Common myeloid progenitor, CD34-positive (primary cell): ENCODE data around the gene MDM2.

ENCODE experiments used
- CTCF ChIA-PET: fragments of 350-600 bp; sonication (Branson Sonifier 250); formaldehyde crosslinking; loops from one replicate; lab custom pipeline; 2021; ENCODE audit warnings: antibody characterized with exemption; lab: Charles Lee
- POLR2A ChIA-PET: fragments of 350-600 bp; sonication (Branson Sonifier 250); formaldehyde crosslinking; loops from one replicate; lab custom pipeline; 2021; ENCODE audit warnings: antibody characterized with exemption; lab: Charles Lee
- DNase-seq, 3 donors: peaks; one replicate each; pipeline versions ENCODE4 v3.0.0 to v3.0.0-alpha.2; 2013
- H3K27ac ChIP-seq, 2 experiments: 1 replicate in 1 of 2; 2 replicates in 1 of 2; pipeline ENCODE4 v1.7.0; 2013; ENCODE audit warnings: inconsistent platforms in 2 of 2, low read length in 2 of 2, mild to moderate bottlenecking in 2 of 2, low read depth in 1 of 2, moderate library complexity in 1 of 2; ENCODE audit not compliant: severe bottlenecking in 2 of 2, insufficient read depth in 1 of 2, poor library complexity in 1 of 2
- H3K27me3 ChIP-seq, 5 experiments: replicated peaks in 2 of 5; 1 replicate in 3 of 5; 2 replicates in 2 of 5; pipeline versions ENCODE4 v1.6.1 to v1.7.0; 2013; ENCODE audit warnings: low read length in 4 of 5, mild to moderate bottlenecking in 2 of 5, moderate library complexity in 2 of 5, inconsistent platforms in 1 of 5; ENCODE audit not compliant: insufficient read depth in 5 of 5, control insufficient read depth in 4 of 5
- H3K36me3 ChIP-seq, 4 experiments: 1 replicate in 2 of 4; 2 replicates in 2 of 4; pipeline versions ENCODE4 v1.6.1 to v1.7.0; 2013; ENCODE audit warnings: low read length in 3 of 4, control low read depth in 1 of 4, mild to moderate bottlenecking in 1 of 4; ENCODE audit not compliant: control insufficient read depth in 4 of 4, insufficient read depth in 4 of 4
- H3K4me1 ChIP-seq, 4 experiments: 1 replicate in 3 of 4; 2 replicates in 1 of 4; pipeline versions ENCODE4 v1.6.1 to v1.7.1; 2013; ENCODE audit warnings: low read length in 3 of 4, mild to moderate bottlenecking in 3 of 4, control low read depth in 1 of 4, inconsistent platforms in 1 of 4, moderate library complexity in 1 of 4; ENCODE audit not compliant: control insufficient read depth in 4 of 4, insufficient read depth in 4 of 4; ENCODE audit errors: control extremely low read depth in 1 of 4
- H3K4me3 ChIP-seq, 7 experiments: 1 replicate in 4 of 7; 2 replicates in 3 of 7; pipeline versions ENCODE4 v1.5.1 to v1.7.0; 2013; ENCODE audit warnings: mild to moderate bottlenecking in 7 of 7, low read length in 6 of 7, moderate library complexity in 6 of 7, inconsistent platforms in 2 of 7, low read depth in 2 of 7, control low read depth in 1 of 7; ENCODE audit not compliant: insufficient read depth in 4 of 7, control insufficient read depth in 1 of 7; ENCODE audit errors: extremely low read depth in 1 of 7
- H3K9me3 ChIP-seq, 5 experiments: 1 replicate in 4 of 5; 2 replicates in 1 of 5; pipeline versions ENCODE4 v1.6.1 to v1.7.1; 2013; ENCODE audit warnings: low read length in 4 of 5, mild to moderate bottlenecking in 2 of 5, inconsistent platforms in 1 of 5, low read depth in 1 of 5, moderate library complexity in 1 of 5; ENCODE audit not compliant: control insufficient read depth in 4 of 5, insufficient read depth in 2 of 5; ENCODE audit errors: control extremely low read depth in 1 of 5
- WGBS: methylation state at CpG from one replicate; pipeline ENCODE4 v1.1.5; 2013; ENCODE audit not compliant: insufficient coverage; 5-methylcytosine and 5-hydroxymethylcytosine counted together

The MDM2 gene

GRCh38 chr12:68880660-68881325 is 72.8 kb downstream of the MDM2 start:
- Histone ChIP-seq H3K27me3 (no peaks in the 10 kb centered on the region), H3K4me1 (peaks cover 0 to 7% (median 4%) of the 10 kb centered on the region in 4 experiments), H3K9me3 (peaks cover 0 to 10% (median 3%) of the 10 kb centered on the region in 5 experiments), H3K36me3 (no peaks in the 10 kb centered on the region), H3K4me3 (no peak overlapping the region), H3K27ac (no peak overlapping the region)
- WGBS: 96% methylated on average over 4 of the region's 5 CpGs
- DNase-seq: no peak
- ChIA-PET CTCF (no interaction called here), POLR2A (interaction anchor here (0.6 kb wide), 1 partner anchor 457 kb away, joined by 3 read pairs; no protein-coding TSS in a partner anchor)

DNA sequence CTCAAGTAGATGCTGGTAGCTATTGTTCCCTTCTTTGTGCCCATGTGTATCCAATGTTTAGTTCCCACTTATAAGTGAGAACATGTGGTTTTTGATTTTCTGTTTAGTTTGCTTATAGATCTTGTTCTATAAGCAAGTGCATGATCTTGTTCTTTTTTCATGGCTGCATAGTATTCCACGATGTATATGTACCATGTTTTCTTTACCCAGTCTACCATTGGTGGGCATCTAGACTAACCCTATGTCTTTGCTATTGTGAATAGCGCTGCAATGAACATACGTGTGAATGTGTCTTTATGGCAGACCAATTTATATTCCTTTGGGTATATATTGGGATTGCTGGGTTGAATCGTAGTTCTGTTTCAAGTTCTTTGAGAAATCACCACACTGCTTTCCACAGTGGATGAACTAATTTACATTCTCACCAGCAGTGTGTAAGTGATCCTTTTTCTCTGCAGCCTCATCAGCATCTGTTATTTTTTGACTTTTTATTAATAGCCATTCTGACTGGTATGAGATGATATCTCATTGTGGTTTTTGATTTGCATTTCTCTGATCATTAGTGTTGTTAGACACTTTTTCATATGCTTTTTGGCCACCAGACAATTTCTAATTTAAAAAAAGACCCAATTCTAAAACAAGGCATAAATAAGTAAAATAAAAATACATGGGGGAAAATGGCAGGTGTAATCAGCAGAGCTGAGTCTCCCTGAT is 74.4 kb downstream of the MDM2 start:
- H3K27me3 ChIP-seq: no peaks in the 10 kb centered on the region
- H3K9me3 ChIP-seq: peaks cover 0 to 10% (median 3%) of the 10 kb centered on the region in 5 experiments
- ChIA-PET POLR2A (interaction anchor here (1.0 kb wide), 1 partner anchor 21 kb away, joined by 3 read pairs; no protein-coding TSS in a partner anchor), CTCF (no interaction called here)
- H3K4me3 ChIP-seq: no peak overlapping the region
- no peaks in the 10 kb centered on the region for H3K36me3 ChIP-seq
- no CpG with 5 or more reads among the region's 4 CpGs for WGBS
- no peak overlapping the region for H3K27ac ChIP-seq
- H3K4me1 ChIP-seq: no peaks in the 10 kb centered on the region
- no peak for DNase-seq

DNA sequence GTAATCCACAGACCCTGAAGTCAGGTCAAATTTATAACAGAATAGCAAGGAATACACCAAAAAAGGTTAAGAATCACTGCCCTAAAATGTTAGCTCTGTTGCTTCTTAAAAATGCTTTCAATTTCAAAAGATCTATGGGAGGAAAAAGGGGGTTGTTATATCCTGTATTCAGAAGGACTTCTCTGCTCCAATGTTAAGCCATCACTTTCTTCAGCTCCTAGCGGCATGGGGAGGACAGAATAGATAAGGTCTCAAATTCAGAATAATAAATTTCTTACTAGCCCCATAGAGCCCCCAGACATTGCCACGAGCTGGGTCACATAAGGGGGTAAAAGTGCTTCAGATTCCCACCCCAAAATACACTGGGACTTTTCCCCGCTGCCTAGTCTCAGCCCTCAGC is 75.2 kb downstream of the MDM2 start:
- peaks cover 0 to 10% (median 3%) of the 10 kb centered on the region in 5 experiments for H3K9me3 ChIP-seq
- no peaks in the 10 kb centered on the region for H3K36me3 ChIP-seq
- H3K4me3 ChIP-seq: no peak overlapping the region
- ChIA-PET CTCF (no interaction called here), POLR2A (interaction anchor here (1.0 kb wide), 1 partner anchor 20 kb away, joined by 3 read pairs; no protein-coding TSS in a partner anchor)
- H3K27me3 ChIP-seq: no peaks in the 10 kb centered on the region
- no peak overlapping the region for H3K27ac ChIP-seq
- 96% methylated on average over 3 of the region's 3 CpGs for WGBS
- no peak for DNase-seq
- H3K4me1 ChIP-seq: no peaks in the 10 kb centered on the region

DNA sequence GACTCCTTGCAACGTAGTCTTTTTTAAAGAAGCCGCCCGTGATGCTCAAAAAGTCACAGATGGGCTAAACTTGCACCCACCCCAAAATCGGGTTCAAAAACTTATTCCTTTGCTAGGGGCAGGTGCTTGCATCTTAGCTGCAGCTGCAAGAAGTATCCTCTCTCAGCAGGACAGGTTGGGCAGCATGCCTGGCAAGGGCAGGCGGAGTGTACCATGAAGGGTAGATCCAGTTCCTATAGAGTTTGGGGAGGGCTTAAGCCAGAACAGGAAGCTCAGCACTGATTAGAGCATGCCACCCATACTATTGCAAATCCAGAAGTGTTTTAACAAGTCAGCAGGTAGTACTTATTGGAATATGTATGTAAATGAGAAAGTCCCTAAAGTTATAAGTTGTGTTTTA is 76.3 kb downstream of the MDM2 start:
- Histone ChIP-seq H3K4me3 (no peak overlapping the region), H3K27ac (no peak overlapping the region), H3K9me3 (peaks cover 0 to under 1% (median 0%) of the 10 kb centered on the region in 5 experiments), H3K27me3 (no peaks in the 10 kb centered on the region), H3K36me3 (no peaks in the 10 kb centered on the region), H3K4me1 (no peaks in the 10 kb centered on the region)
- CTCF ChIA-PET: no interaction called here
- no peak for DNase-seq
- POLR2A ChIA-PET: no interaction called here
- 100% methylated on average over 5 of the region's 5 CpGs for WGBS

GRCh38 chr12:68885381-68885780 is 77.4 kb downstream of the MDM2 start:
- no peaks in the 10 kb centered on the region for H3K9me3 ChIP-seq
- H3K4me1 ChIP-seq: peaks cover 0 to 5% (median 0%) of the 10 kb centered on the region in 4 experiments
- ChIA-PET POLR2A (no interaction called here), CTCF (no interaction called here)
- 86% methylated on average over 2 of the region's 3 CpGs for WGBS
- H3K4me3 ChIP-seq: no peak overlapping the region
- H3K36me3 ChIP-seq: no peaks in the 10 kb centered on the region
- no peak for DNase-seq
- no peak overlapping the region for H3K27ac ChIP-seq
- no peaks in the 10 kb centered on the region for H3K27me3 ChIP-seq

GRCh38 chr12:68886636-68887572 is 78.9 kb downstream of the MDM2 start:
- DNase-seq: no peak
- Histone ChIP-seq H3K27me3 (no peaks in the 10 kb centered on the region), H3K4me3 (no peak overlapping the region), H3K27ac (no peak overlapping the region), H3K9me3 (no peaks in the 10 kb centered on the region), H3K4me1 (peaks cover 0 to 5% (median 0%) of the 10 kb centered on the region in 4 experiments), H3K36me3 (no peaks in the 10 kb centered on the region)
- WGBS: 100% methylated on average over 2 of the region's 5 CpGs
- POLR2A ChIA-PET: no interaction called here
- CTCF ChIA-PET: interaction anchor here (0.7 kb wide), 1 partner anchor 247 kb away, joined by 3 read pairs; no protein-coding TSS in a partner anchor
